ENCODE measurements around the gene CAPN14. TPM values are rescaled to one million over a fixed set of nuclear protein-coding genes. Genes with fewer than 3 reads are reported as not detected.

Gene CAPN14
- total RNA-seq, 4 donors from 2014 or later = under 0.01 to 0.29 (median 0.14) TPM; not detected in 1

GRCh38 chr2:31151501-31151900, 65.8 kb downstream of the CAPN14 start:
- no peak for DNase-seq
- Histone ChIP-seq H3K27ac (no peak overlapping the region), H3K4me1 (no peaks in the 10 kb centered on the region), H3K9me3 (no peaks in the 10 kb centered on the region), H3K4me3 (no peak overlapping the region), H3K36me3 (no peaks in the 10 kb centered on the region), H3K27me3 (no peaks in the 10 kb centered on the region)
- TF ChIP-seq POLR2A (IDR thresholded peaks at IDR 0.05) (no peak), CTCF (IDR thresholded peaks at IDR 0.05) (no peak)
- intact Hi-C loops (cut with DNase I; ENCODE audit: low total_unique reads) = no loop called here

- H3K27ac ChIP-seq = no peak overlapping the region
- no peaks in the 10 kb centered on the region for H3K9me3 ChIP-seq
- intact Hi-C loops (cut with DNase I; ENCODE audit: low total_unique reads) = no loop called here
- no peak for DNase-seq
- H3K36me3 ChIP-seq = no peaks in the 10 kb centered on the region
- TF ChIP-seq CTCF (IDR thresholded peaks at IDR 0.05) (no peak), POLR2A (IDR thresholded peaks at IDR 0.05) (no peak)
- no peaks in the 10 kb centered on the region for H3K4me1 ChIP-seq
- no peak overlapping the region for H3K4me3 ChIP-seq
- H3K27me3 ChIP-seq = no peaks in the 10 kb centered on the region
Observed at GRCh38 chr2:31150120-31150670, 67.1 kb downstream of the CAPN14 start.

- Histone ChIP-seq H3K27me3 (no peaks in the 10 kb centered on the region), H3K9me3 (no peaks in the 10 kb centered on the region), H3K36me3 (no peaks in the 10 kb centered on the region), H3K4me3 (no peak overlapping the region), H3K4me1 (no peaks in the 10 kb centered on the region), H3K27ac (no peak overlapping the region)
- TF ChIP-seq CTCF (IDR thresholded peaks at IDR 0.05) (no peak), POLR2A (IDR thresholded peaks at IDR 0.05) (no peak)
- no peak for DNase-seq
- intact Hi-C loops (cut with DNase I; ENCODE audit: low total_unique reads) = no loop called here
Observed at GRCh38 chr2:31148514-31148913, 68.8 kb downstream of the CAPN14 start.

- DNase-seq = no peak
- no peak overlapping the region for H3K4me3 ChIP-seq
- intact Hi-C loops (cut with DNase I; ENCODE audit: low total_unique reads) = no loop called here
- no peaks in the 10 kb centered on the region for H3K27me3 ChIP-seq
- TF ChIP-seq POLR2A (IDR thresholded peaks at IDR 0.05) (no peak), CTCF (IDR thresholded peaks at IDR 0.05) (no peak)
- no peak overlapping the region for H3K27ac ChIP-seq
- H3K4me1 ChIP-seq = no peaks in the 10 kb centered on the region
- H3K36me3 ChIP-seq = no peaks in the 10 kb centered on the region
- H3K9me3 ChIP-seq = no peaks in the 10 kb centered on the region
Observed at GRCh38 chr2:31147645-31148044, 69.7 kb downstream of the CAPN14 start.

GRCh38 chr2:31142110-31142509, 75.2 kb downstream of the CAPN14 start:
- no peak overlapping the region for H3K27ac ChIP-seq
- peaks cover 0 to 7% of the 10 kb centered on the region in 2 donors for H3K4me1 ChIP-seq
- DNase-seq = no peak
- no peak for TF ChIP-seq CTCF (IDR thresholded peaks at IDR 0.05)
- no peak for TF ChIP-seq POLR2A (IDR thresholded peaks at IDR 0.05)
- no peak overlapping the region for H3K4me3 ChIP-seq
- no peaks in the 10 kb centered on the region for H3K36me3 ChIP-seq
- intact Hi-C loops (cut with DNase I; ENCODE audit: low total_unique reads) = no loop called here
- H3K27me3 ChIP-seq = no peaks in the 10 kb centered on the region
- H3K9me3 ChIP-seq = no peaks in the 10 kb centered on the region

Data from uterus (tissue), 4 donors.